ENCODE measurements around the gene ZFYVE27. TPM values are rescaled to one million over a fixed set of nuclear protein-coding genes. Genes with fewer than 3 reads are reported as not detected.

Gene ZFYVE27
- total and polyA plus RNA-seq, 2 donors from 2014 or later = 23.3 to 34.4 TPM

GRCh38 chr10:97711640-97712572 lies 25.0 kb upstream of the ZFYVE27 start:
- no peak overlapping the region for H3K9ac ChIP-seq (ENCODE audit: low read length in 3 of 3)
- H3K36me3 ChIP-seq (ENCODE audit: control insufficient read depth in 2 of 3, insufficient read depth in 3 of 3, low read length in 3 of 3) = no peaks in the 10 kb centered on the region
- no peak overlapping the region for H3K4me3 ChIP-seq (ENCODE audit: low read length in 3 of 3)
- H3K27ac ChIP-seq (ENCODE audit: low read depth in 2 of 2, low read length in 2 of 2) = no peak overlapping the region
- no peaks in the 10 kb centered on the region for H3K9me3 ChIP-seq (ENCODE audit: control insufficient read depth in 2 of 3, insufficient read depth in 1 of 3, low read length in 3 of 3)
- no peaks in the 10 kb centered on the region for H3K27me3 ChIP-seq (ENCODE audit: control insufficient read depth, insufficient read depth, low read length)
- no peak for TF ChIP-seq CTCF (IDR thresholded peaks at IDR 0.05; ENCODE audit: borderline replicate concordance, extremely low read depth, insufficient read depth)
- intact Hi-C loops (cut with DNase I) = no loop called here
- DNase-seq (no peak), FAIRE-seq (no peak)
- H3K4me1 ChIP-seq (ENCODE audit: control insufficient read depth in 2 of 3, insufficient read depth in 2 of 3, low read depth in 1 of 3, low read length in 3 of 3) = peaks cover 0 to 10% (median 0%) of the 10 kb centered on the region in 3 donors

- Histone ChIP-seq H3K27me3 (ENCODE audit: control insufficient read depth, insufficient read depth, low read length) (no peaks in the 10 kb centered on the region), H3K9ac (ENCODE audit: low read length in 3 of 3) (peak within 1 kb of the TSS; percentile 10 to 61 (median 35)), H3K4me3 (ENCODE audit: low read length in 3 of 3) (peak within 1 kb of the TSS; percentile 59 to 66 (median 60)), H3K9me3 (ENCODE audit: control insufficient read depth in 2 of 3, insufficient read depth in 1 of 3, low read length in 3 of 3) (no peaks in the 10 kb centered on the region), H3K4me1 (ENCODE audit: control insufficient read depth in 2 of 3, insufficient read depth in 2 of 3, low read depth in 1 of 3, low read length in 3 of 3) (peaks cover 0 to 11% (median 0%) of the 10 kb centered on the region in 3 donors), H3K27ac (ENCODE audit: low read depth in 2 of 2, low read length in 2 of 2) (peak within 1 kb of the TSS; percentile 80 to 86), H3K36me3 (ENCODE audit: control insufficient read depth in 2 of 3, insufficient read depth in 3 of 3, low read length in 3 of 3) (no peaks in the 10 kb centered on the region)
- intact Hi-C loops (cut with DNase I) = no loop called here
- no peak for FAIRE-seq
- DNase-seq = peak; percentile 90 to 95 (median 92)
- TF ChIP-seq CTCF (IDR thresholded peaks at IDR 0.05; ENCODE audit: borderline replicate concordance, extremely low read depth, insufficient read depth) = no peak
Observed at GRCh38 chr10:97713339-97713825, 23.5 kb upstream of the ZFYVE27 start, which contains the start of gene MARVELD1. TSS of gene MARVELD1 (plus strand) at chr10:97713730. CDS start at chr10:97713877, 147 bp downstream.

GRCh38 chr10:97713826-97714400 lies 23.0 kb upstream of the ZFYVE27 start:
- H3K4me3 ChIP-seq (ENCODE audit: low read length in 3 of 3) = peak overlapping the region; percentile 59 to 66 (median 60)
- peak overlapping the region; percentile 80 to 86 for H3K27ac ChIP-seq (ENCODE audit: low read depth in 2 of 2, low read length in 2 of 2)
- no peaks in the 10 kb centered on the region for H3K9me3 ChIP-seq (ENCODE audit: control insufficient read depth in 2 of 3, insufficient read depth in 1 of 3, low read length in 3 of 3)
- intact Hi-C loops (cut with DNase I) = no loop called here
- no peaks in the 10 kb centered on the region for H3K27me3 ChIP-seq (ENCODE audit: control insufficient read depth, insufficient read depth, low read length)
- H3K4me1 ChIP-seq (ENCODE audit: control insufficient read depth in 2 of 3, insufficient read depth in 2 of 3, low read depth in 1 of 3, low read length in 3 of 3) = peaks cover 0 to 17% (median 0%) of the 10 kb centered on the region in 3 donors
- TF ChIP-seq CTCF (IDR thresholded peaks at IDR 0.05; ENCODE audit: borderline replicate concordance, extremely low read depth, insufficient read depth) = peak; percentile 23
- DNase-seq = peak; percentile 82 to 92 (median 88)
- H3K9ac ChIP-seq (ENCODE audit: low read length in 3 of 3) = peak overlapping the region; percentile 10 to 61 (median 35)
- H3K36me3 ChIP-seq (ENCODE audit: control insufficient read depth in 2 of 3, insufficient read depth in 3 of 3, low read length in 3 of 3) = no peaks in the 10 kb centered on the region
- no peak for FAIRE-seq
